ENCODE measurements around the gene CD28.

DNA sequence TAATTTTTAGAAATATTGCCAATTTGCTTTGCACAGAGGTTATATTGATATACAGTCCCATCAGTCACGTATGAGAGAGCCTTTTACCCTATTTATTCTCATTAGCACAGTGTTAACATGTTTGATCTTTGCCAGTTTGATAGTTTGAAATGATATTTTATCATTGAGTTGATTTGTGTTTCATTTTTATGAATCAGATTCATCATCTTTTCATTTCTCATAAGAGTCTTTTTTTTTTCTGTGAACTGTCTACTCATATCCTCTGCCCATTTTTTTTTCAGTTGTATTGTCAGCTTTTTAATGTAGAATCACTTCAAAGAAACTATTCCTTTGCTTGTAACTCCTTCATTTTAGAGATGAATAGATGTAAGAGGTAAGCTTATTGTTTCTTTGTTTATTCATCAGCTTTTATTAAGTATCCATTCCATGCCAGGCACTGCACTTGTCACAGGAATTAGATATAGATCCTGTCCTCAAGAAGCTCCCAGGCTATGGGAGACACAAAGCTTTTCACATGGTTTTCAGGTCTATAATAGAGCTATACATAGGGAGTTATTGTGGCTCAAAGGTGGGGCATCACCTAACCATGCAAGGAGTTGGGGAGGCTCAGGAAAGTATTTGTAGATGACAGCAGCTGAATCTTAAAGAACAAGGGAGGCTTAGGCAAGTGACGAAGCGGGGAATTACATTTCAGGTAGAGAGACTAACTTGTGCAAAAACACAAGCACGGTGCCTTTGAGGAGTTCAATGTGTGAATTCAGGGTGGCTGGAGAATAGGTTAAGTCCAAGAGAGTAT is 42.1 kb downstream of the CD28 start:
- TF ChIP-seq, protein P1, sequence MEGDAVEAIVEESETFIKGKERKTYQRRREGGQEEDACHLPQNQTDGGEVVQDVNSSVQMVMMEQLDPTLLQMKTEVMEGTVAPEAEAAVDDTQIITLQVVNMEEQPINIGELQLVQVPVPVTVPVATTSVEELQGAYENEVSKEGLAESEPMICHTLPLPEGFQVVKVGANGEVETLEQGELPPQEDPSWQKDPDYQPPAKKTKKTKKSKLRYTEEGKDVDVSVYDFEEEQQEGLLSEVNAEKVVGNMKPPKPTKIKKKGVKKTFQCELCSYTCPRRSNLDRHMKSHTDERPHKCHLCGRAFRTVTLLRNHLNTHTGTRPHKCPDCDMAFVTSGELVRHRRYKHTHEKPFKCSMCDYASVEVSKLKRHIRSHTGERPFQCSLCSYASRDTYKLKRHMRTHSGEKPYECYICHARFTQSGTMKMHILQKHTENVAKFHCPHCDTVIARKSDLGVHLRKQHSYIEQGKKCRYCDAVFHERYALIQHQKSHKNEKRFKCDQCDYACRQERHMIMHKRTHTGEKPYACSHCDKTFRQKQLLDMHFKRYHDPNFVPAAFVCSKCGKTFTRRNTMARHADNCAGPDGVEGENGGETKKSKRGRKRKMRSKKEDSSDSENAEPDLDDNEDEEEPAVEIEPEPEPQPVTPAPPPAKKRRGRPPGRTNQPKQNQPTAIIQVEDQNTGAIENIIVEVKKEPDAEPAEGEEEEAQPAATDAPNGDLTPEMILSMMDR (IDR thresholded peaks at IDR 0.05) = no peak
- TF ChIP-seq POLR2A (IDR thresholded peaks at IDR 0.05) = no peak
